Vagina (tissue), 2 donors: Measurements from ENCODE around the gene DNAJA3. TPM values are rescaled to one million over a fixed set of nuclear protein-coding genes. Genes with fewer than 3 reads are reported as not detected.

Source experiments
- DNase-seq, 2 donors: peaks; one replicate each; pipeline ENCODE4 v3.0.0-alpha.2; 2017; ENCODE audit errors: extremely low spot score in 2 of 2
- H3K27ac ChIP-seq: fragments of 200-600 bp; sonication (generic); one replicate; pipeline ENCODE4 v1.5.1; 2019
- H3K27me3 ChIP-seq: fragments of 200-600 bp; sonication (generic); one replicate; pipeline ENCODE4 v1.5.1; 2019
- H3K36me3 ChIP-seq, 2 donors: fragments of 200-600 bp; sonication (generic); one replicate each; pipeline ENCODE4 v1.5.1; 2017 to 2019
- H3K4me1 ChIP-seq: fragments of 200-600 bp; sonication (generic); one replicate; pipeline ENCODE4 v1.5.1; 2019
- H3K4me3 ChIP-seq, 2 donors: fragments of 200-600 bp; sonication (generic); 1 replicate in 1 of 2; 2 replicates in 1 of 2; pipeline ENCODE4 v1.5.1; 2016 to 2019
- H3K9me3 ChIP-seq: fragments of 200-600 bp; sonication (generic); one replicate; pipeline ENCODE4 v1.5.1; 2019
- POLR2A ChIP-seq, 2 donors: fragments of 450-650 bp; IDR thresholded peaks; one replicate each; pipeline ENCODE4 v1.6.1; 2017; ENCODE audit warnings: antibody characterized with exemption in 2 of 2, mild to moderate bottlenecking in 2 of 2, moderate library complexity in 2 of 2
- POLR2AphosphoS5 ChIP-seq, 2 donors: sonication (generic); formaldehyde crosslinking; IDR thresholded peaks; one replicate each; pipeline ENCODE4 v1.9.0; 2017; ENCODE audit warnings: antibody characterized with exemption in 2 of 2, mild to moderate bottlenecking in 2 of 2, low read depth in 1 of 2; ENCODE audit not compliant: insufficient read depth in 1 of 2
- intact Hi-C: fragments of 100-400 bp; cut with DNase I; formaldehyde crosslinking; loops from one replicate; pipeline ENCODE4 v1.15.1; 2023
- total RNA-seq: library from RNA; depleted of rRNA; stranded (reverse); fragments of >200 nt; gene quantifications from one replicate; pipeline ENCODE4 v1.2.3, GENCODE V29; 2016
- TF ChIP-seq, protein P1 (sequence below), 3 experiments: fragments of 450-650 bp in 2 of 3; fragments of 200-600 bp in 1 of 3; sonication (generic) in 1 of 3; IDR thresholded peaks; one replicate each; pipeline ENCODE4 v1.5.1; 2017 to 2019; ENCODE audit warnings: antibody characterized with exemption in 3 of 3, mild to moderate bottlenecking in 2 of 3, moderate library complexity in 2 of 3

The DNAJA3 gene
- total RNA-seq, 1 donor from 2014 or later: 33.6 TPM

DNA sequence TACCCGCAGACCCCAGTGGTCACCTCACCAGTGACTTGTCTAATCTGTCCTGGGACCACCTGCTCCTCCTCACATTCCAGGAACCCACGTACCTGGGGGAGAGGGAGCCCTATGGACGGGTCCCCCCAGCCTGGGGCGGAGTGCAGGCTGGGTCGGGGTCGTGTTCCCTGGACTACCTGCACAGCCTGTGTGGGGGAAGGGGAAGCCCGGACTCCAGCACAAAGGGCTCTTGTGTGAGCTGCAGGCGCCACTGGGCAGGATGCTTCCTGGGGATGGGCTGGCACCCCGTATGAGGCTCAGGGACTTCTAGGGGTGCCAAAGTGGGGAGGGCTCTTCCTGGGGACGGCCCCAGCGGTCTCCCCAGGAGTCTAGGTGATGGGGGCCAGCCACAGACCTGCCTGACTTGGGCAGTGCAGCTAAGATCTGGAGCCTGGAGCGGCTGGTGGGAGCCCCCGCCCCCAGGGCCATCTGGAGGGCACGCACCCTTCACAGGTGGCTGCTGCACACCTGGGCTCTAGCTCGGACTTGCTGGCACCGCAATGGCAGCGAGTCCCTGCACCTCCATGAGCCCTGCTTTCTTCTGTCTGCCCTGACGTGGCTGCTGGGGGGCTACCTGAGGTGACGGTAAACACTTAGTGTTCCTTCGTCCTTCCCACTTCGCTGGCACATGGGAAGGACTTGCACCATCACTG lies 46.5 kb upstream of the DNAJA3 start:
- peak overlapping the region; percentile 91 for H3K27ac ChIP-seq
- TF ChIP-seq, protein P1, sequence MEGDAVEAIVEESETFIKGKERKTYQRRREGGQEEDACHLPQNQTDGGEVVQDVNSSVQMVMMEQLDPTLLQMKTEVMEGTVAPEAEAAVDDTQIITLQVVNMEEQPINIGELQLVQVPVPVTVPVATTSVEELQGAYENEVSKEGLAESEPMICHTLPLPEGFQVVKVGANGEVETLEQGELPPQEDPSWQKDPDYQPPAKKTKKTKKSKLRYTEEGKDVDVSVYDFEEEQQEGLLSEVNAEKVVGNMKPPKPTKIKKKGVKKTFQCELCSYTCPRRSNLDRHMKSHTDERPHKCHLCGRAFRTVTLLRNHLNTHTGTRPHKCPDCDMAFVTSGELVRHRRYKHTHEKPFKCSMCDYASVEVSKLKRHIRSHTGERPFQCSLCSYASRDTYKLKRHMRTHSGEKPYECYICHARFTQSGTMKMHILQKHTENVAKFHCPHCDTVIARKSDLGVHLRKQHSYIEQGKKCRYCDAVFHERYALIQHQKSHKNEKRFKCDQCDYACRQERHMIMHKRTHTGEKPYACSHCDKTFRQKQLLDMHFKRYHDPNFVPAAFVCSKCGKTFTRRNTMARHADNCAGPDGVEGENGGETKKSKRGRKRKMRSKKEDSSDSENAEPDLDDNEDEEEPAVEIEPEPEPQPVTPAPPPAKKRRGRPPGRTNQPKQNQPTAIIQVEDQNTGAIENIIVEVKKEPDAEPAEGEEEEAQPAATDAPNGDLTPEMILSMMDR (IDR thresholded peaks at IDR 0.05): no peak
- TF ChIP-seq POLR2AphosphoS5 (IDR thresholded peaks at IDR 0.05; ENCODE audit: insufficient read depth in 1 of 2, low read depth in 1 of 2) (no peak), POLR2A (IDR thresholded peaks at IDR 0.05) (no peak)
- peaks cover 65% of the 10 kb centered on the region for H3K4me1 ChIP-seq
- no peak for DNase-seq
- intact Hi-C loops: no loop called here
- no peaks in the 10 kb centered on the region for H3K9me3 ChIP-seq
- H3K4me3 ChIP-seq: no peak overlapping the region
- no peaks in the 10 kb centered on the region for H3K27me3 ChIP-seq
- H3K36me3 ChIP-seq: peaks cover 0 to 28% of the 10 kb centered on the region in 2 donors

DNA sequence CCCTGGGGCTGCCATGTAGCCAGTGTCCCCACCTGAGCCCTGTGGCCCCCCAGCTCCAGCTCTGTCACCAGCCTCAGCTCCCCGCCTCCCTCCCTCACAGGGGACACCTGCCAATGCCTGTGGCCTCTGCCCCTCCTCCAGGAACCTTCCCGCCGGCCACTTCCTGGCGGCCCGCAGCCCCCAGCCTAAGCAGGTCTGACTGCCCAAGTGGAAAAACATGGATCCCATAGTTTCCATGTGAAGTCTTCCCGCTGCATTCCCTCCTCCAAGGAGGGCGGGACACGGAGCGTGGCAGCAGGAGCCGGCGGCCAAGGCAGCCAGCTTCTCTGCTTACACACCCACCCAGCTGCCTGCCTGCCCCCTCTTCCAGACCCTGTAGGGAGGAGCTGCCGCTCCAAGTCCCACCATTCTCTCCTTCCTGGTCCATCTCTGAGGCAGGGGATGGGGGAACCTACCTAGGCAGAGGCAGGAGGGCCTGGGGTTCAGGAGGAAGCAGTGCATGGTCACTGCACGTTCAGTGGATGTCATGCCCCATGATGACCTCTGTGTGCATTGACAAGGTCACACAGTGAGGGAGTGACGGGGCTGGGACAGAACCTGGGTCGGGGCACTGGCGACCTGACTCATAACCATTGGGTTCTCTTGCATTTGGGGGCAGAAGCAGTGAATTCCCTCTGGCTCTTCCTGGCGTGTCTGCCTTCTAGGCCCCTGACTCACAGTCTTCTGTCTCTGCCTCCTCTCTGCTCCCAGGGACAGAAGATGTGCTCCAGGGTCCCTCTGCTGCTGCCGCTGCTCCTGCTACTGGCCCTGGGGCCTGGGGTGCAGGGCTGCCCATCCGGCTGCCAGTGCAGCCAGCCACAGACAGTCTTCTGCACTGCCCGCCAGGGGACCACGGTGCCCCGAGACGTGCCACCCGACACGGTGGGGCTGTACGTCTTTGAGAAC lies 45.3 kb upstream of the DNAJA3 start:
- Histone ChIP-seq H3K4me3 (no peak overlapping the region), H3K4me1 (peaks cover 65% of the 10 kb centered on the region), H3K27me3 (no peaks in the 10 kb centered on the region), H3K27ac (peak overlapping the region; percentile 35), H3K9me3 (no peaks in the 10 kb centered on the region), H3K36me3 (peaks cover 0 to 29% of the 10 kb centered on the region in 2 donors)
- intact Hi-C loops: no loop called here
- DNase-seq: no peak
- TF ChIP-seq POLR2AphosphoS5 (IDR thresholded peaks at IDR 0.05; ENCODE audit: insufficient read depth in 1 of 2, low read depth in 1 of 2) (no peak), POLR2A (IDR thresholded peaks at IDR 0.05) (no peak)
- TF ChIP-seq, protein P1 (IDR thresholded peaks at IDR 0.05): no peak

- Histone ChIP-seq H3K27me3 (no peaks in the 10 kb centered on the region), H3K27ac (no peak overlapping the region), H3K4me3 (no peak overlapping the region), H3K4me1 (peaks cover 65% of the 10 kb centered on the region), H3K36me3 (peaks cover 0 to 32% of the 10 kb centered on the region in 2 donors), H3K9me3 (no peaks in the 10 kb centered on the region)
- TF ChIP-seq, protein P1 (IDR thresholded peaks at IDR 0.05): no peak
- TF ChIP-seq POLR2AphosphoS5 (IDR thresholded peaks at IDR 0.05; ENCODE audit: insufficient read depth in 1 of 2, low read depth in 1 of 2): no peak
- no peak for TF ChIP-seq POLR2A (IDR thresholded peaks at IDR 0.05)
- DNase-seq: no peak
- intact Hi-C loops: no loop called here
Observed at GRCh38 chr16:4381072-4381934, 44.4 kb upstream of the DNAJA3 start.

GRCh38 chr16:4381935-4382794 lies 43.5 kb upstream of the DNAJA3 start:
- intact Hi-C loops: no loop called here
- H3K4me1 ChIP-seq: peaks cover 65% of the 10 kb centered on the region

More at GRCh38 chr16:4381935-4382794, 43.5 kb upstream of the DNAJA3 start:
- Histone ChIP-seq H3K36me3 (peaks cover 0 to 32% of the 10 kb centered on the region in 2 donors), H3K27me3 (no peaks in the 10 kb centered on the region), H3K4me3 (no peak overlapping the region), H3K9me3 (no peaks in the 10 kb centered on the region), H3K27ac (peak overlapping the region; percentile 20)
- TF ChIP-seq, protein P1 (IDR thresholded peaks at IDR 0.05): no peak
- TF ChIP-seq POLR2A (IDR thresholded peaks at IDR 0.05) (no peak), POLR2AphosphoS5 (IDR thresholded peaks at IDR 0.05; ENCODE audit: insufficient read depth in 1 of 2, low read depth in 1 of 2) (no peak)
- no peak for DNase-seq
